Erythroblast (primary cell): Measurements from ENCODE around the gene SLX4IP.

Experiments used
- GATA1 ChIP-seq: IDR thresholded peaks from 2 replicates; pipeline ENCODE4 v1.6.1; 2011; ENCODE audit warnings: low read depth, mild to moderate bottlenecking, control low read depth, low read length, moderate library complexity
- POLR2A ChIP-seq: IDR thresholded peaks from 2 replicates; pipeline ENCODE4 v1.6.1; 2011; ENCODE audit warnings: mild to moderate bottlenecking, low read length

DNA sequence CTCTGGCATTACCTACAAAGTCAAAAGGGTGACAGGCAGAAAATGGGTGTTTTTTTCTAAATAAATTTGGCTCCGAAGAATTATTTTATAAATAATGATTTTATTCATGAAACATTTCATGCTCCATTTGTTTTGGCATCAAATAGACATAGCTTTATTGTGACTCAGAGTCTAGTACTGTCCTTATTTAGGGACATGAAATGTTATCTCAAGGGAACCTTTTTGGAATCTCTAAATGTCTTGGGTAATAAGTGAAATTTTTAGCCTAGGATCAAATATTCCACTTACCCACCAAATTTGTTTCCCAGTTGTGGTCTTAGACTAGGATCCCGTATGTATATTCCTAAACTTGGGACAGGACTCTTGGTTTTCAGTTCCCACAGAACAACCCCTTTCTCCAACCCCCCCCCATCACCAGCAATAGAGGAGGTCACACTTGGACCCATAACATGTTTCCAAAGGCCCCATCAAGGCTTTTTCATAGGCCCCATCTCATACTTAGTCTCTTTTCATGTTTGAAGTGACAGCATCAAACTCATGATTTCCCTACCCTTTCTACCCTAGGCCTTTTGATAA is 156.9 kb downstream of the SLX4IP start:
- TF ChIP-seq POLR2A, result no peak
- no peak for TF ChIP-seq GATA1
